Measurements from ENCODE around the gene COX5B. TPM values are rescaled to one million over a fixed set of nuclear protein-coding genes. Genes with fewer than 3 reads are reported as not detected.
A peak's percentile ranks its signal among the peaks of the same experiment; 100 is the strongest.
"Not testable (repeated sequence)": the region's sequence is repeated elsewhere in the genome, so short reads cannot be mapped to it uniquely, and the experiment has no call there.

The COX5B gene
- 100 to 1,000 TPM; 204 to 217 (median 213) TPM for polyA plus RNA-seq (ENCODE audit: insufficient read length in 3 of 3)

- peak; percentile 93 to 97 (median 95) for DNase-seq (ENCODE audit: low read depth in 3 of 3, low spot score in 2 of 3)
Observed at GRCh38 chr2:97645695-97646629, at the start of gene COX5B. COX5B (plus strand) TSS chr2:97646062; CDS start chr2:97646087, 25 bp downstream.

GRCh38 chr2:97596180-97596579 is 49.7 kb upstream of the COX5B start:
- DNase-seq (ENCODE audit: low read depth in 3 of 3, low spot score in 2 of 3), result not testable (repeated sequence)

GRCh38 chr2:97601537-97601936 is 44.3 kb upstream of the COX5B start:
- not testable (repeated sequence) for DNase-seq (ENCODE audit: low read depth in 3 of 3, low spot score in 2 of 3)

GRCh38 chr2:97605109-97605508 is 40.8 kb upstream of the COX5B start:
- DNase-seq (ENCODE audit: low read depth in 3 of 3, low spot score in 2 of 3), result not testable (repeated sequence)

GRCh38 chr2:97605524-97606339 is 40.1 kb upstream of the COX5B start:
- not testable (repeated sequence) for DNase-seq (ENCODE audit: low read depth in 3 of 3, low spot score in 2 of 3)

- DNase-seq (ENCODE audit: low read depth in 3 of 3, low spot score in 2 of 3), result not testable (repeated sequence)
Observed at GRCh38 chr2:97608745-97609144, 37.1 kb upstream of the COX5B start.

- not testable (repeated sequence) for DNase-seq (ENCODE audit: low read depth in 3 of 3, low spot score in 2 of 3)
Observed at GRCh38 chr2:97611895-97612294, 34.0 kb upstream of the COX5B start.

GRCh38 chr2:97615746-97616145 is 30.1 kb upstream of the COX5B start:
- not testable (repeated sequence) for DNase-seq (ENCODE audit: low read depth in 3 of 3, low spot score in 2 of 3)

GRCh38 chr2:97617911-97618310 is 28.0 kb upstream of the COX5B start:
- no peak for DNase-seq (ENCODE audit: low read depth in 3 of 3, low spot score in 2 of 3)

GRCh38 chr2:97618939-97619827 is 26.7 kb upstream of the COX5B start:
- not testable (repeated sequence) for DNase-seq (ENCODE audit: low read depth in 3 of 3, low spot score in 2 of 3)

GRCh38 chr2:97620492-97620891 is 25.4 kb upstream of the COX5B start:
- DNase-seq (ENCODE audit: low read depth in 3 of 3, low spot score in 2 of 3), result not testable (repeated sequence)

- not testable (repeated sequence) for DNase-seq (ENCODE audit: low read depth in 3 of 3, low spot score in 2 of 3)
Observed at GRCh38 chr2:97622976-97623375, 22.9 kb upstream of the COX5B start.

GRCh38 chr2:97625354-97626048 is 20.4 kb upstream of the COX5B start:
- DNase-seq (ENCODE audit: low read depth in 3 of 3, low spot score in 2 of 3), result not testable (repeated sequence)

GRCh38 chr2:97626049-97626430 is 19.8 kb upstream of the COX5B start:
- DNase-seq (ENCODE audit: low read depth in 3 of 3, low spot score in 2 of 3), result not testable (repeated sequence)

GRCh38 chr2:97644023-97644717 is 1.7 kb upstream of the COX5B start:
- no peak for DNase-seq (ENCODE audit: low read depth in 3 of 3, low spot score in 2 of 3)

GRCh38 chr2:97645112-97645694 is 659 bp upstream of the COX5B start:
- peak in 1 of 3 donors; percentile 47 for DNase-seq (ENCODE audit: low read depth in 3 of 3, low spot score in 2 of 3)

GRCh38 chr2:97646977-97647376 is 1.1 kb downstream of the COX5B start:
- no peak for DNase-seq (ENCODE audit: low read depth in 3 of 3, low spot score in 2 of 3)

- no peak for DNase-seq (ENCODE audit: low read depth in 3 of 3, low spot score in 2 of 3)
Observed at GRCh38 chr2:97651114-97651513, 5.3 kb downstream of the COX5B start.

GRCh38 chr2:97653473-97653872 is 7.6 kb downstream of the COX5B start:
- DNase-seq (ENCODE audit: low read depth in 3 of 3, low spot score in 2 of 3), result no peak

Data from right renal cortex interstitium (tissue), 3 donors.